Measurements from ENCODE around the gene CST7. TPM values are rescaled to one million over a fixed set of nuclear protein-coding genes. Genes with fewer than 3 reads are reported as not detected.
A peak's percentile ranks its signal among the peaks of the same experiment; 100 is the strongest.

The CST7 gene
- total and polyA plus RNA-seq, 10 of the 15 experiments (the other 5 are each of a cell fraction or from before 2014, with no cell fraction given), result 0.69 TPM; not detected in 9

GRCh38 chr20:24992487-24993205, 43.6 kb downstream of the CST7 start, which contains the start of gene APMAP (continued):
- TF ChIP-seq POLR2AphosphoS2 (IDR thresholded peaks at IDR 0.05; ENCODE audit: low read depth, low read length) (peak; percentile 77; the same call in 1 of the 2 replicates), ZNF24 (IDR thresholded peaks at IDR 0.05) (no peak), E4F1 (IDR thresholded peaks at IDR 0.05; ENCODE audit: borderline replicate concordance, partially characterized antibody) (peak; percentile 67), STAT1 (conservative IDR thresholded peaks at IDR 0.05) (0 out of 2 replicates have a peak, but pooled peaks have one; percentile 25), REST (IDR thresholded peaks at IDR 0.05; ENCODE audit: low read depth, low read length) (no peak), KLF5 (IDR thresholded peaks at IDR 0.05; ENCODE audit: partially characterized antibody) (peak; percentile 76), CTCF (IDR thresholded peaks at IDR 0.05 in 2 of 3, conservative IDR thresholded peaks at IDR 0.05 in 1 of 3; ENCODE audit: control insufficient read depth in 2 of 3, extremely low read depth in 1 of 3, insufficient read depth in 1 of 3, low read depth in 3 of 3, low read length in 3 of 3) (no peak), ATF2 (IDR thresholded peaks at IDR 0.05; ENCODE audit: low read length) (no peak), HDGF (IDR thresholded peaks at IDR 0.05) (no peak), MEF2B (IDR thresholded peaks at IDR 0.05; ENCODE audit: partially characterized antibody, poor library complexity, severe bottlenecking) (no peak), TARDBP (IDR thresholded peaks at IDR 0.05; ENCODE audit: borderline replicate concordance) (no peak), HDAC6 (IDR thresholded peaks at IDR 0.05; ENCODE audit: unreplicated experiment) (no peak), POU2F2 (IDR thresholded peaks at IDR 0.05; ENCODE audit: borderline replicate concordance, low read depth, low read length) (peak; percentile 63; the same call in 2 of the 3 replicates), RCOR1 (conservative IDR thresholded peaks at IDR 0.05; ENCODE audit: low read depth, low read length) (0 out of 2 replicates have a peak, but pooled peaks have one; percentile 58), RUNX3 (IDR thresholded peaks at IDR 0.05; ENCODE audit: low read length) (peak; percentile 76), SREBF2 (IDR thresholded peaks at IDR 0.05; ENCODE audit: low read length) (no peak), ZNF207 (IDR thresholded peaks at IDR 0.05; ENCODE audit: borderline replicate concordance) (peak; percentile 29; the same call in 1 of the 2 replicates), RELA (IDR thresholded peaks at IDR 0.05; ENCODE audit: borderline replicate concordance, partially characterized antibody) (no peak), ELK1 (IDR thresholded peaks at IDR 0.05; ENCODE audit: low read depth, low read length) (peak; percentile 91), POLR2A (IDR thresholded peaks at IDR 0.05; ENCODE audit: low read depth, low read length) (peak; percentile 98)
